GM21390 (cell line): ENCODE data around the gene KRT25.

Source experiments
- ATAC-seq: cut with Tn5 transposase; IDR thresholded peaks from one replicate; pipeline ENCODE4 v1.9.1; 2021; ENCODE audit not compliant: unreplicated experiment

Gene KRT25

DNA sequence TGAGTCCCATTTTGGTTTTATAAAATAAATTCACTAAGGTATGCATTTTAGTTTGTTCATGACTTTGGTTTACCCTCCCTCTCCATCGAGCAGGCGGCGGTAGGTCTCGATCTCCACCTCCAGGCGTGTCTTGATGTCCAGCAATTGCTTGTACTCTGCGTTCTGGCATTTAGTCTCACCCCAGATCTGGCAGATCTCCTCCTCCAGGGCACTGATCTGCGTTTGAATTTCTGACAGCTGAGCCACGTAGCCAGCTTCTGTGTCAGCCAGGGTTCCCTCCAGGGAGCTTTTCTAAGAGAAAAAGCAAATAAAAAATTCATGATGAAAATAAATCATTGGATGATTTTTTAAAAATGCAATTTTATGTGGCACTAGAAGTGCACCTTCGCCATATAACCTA, 55.8 kb downstream of the KRT25 start:
- ATAC-seq, result no peak
